LHCN-M2 (cell line): ENCODE results near the gene PXMP2. TPM values are rescaled to one million over a fixed set of nuclear protein-coding genes. Genes with fewer than 3 reads are reported as not detected.
A peak's percentile ranks its signal among the peaks of the same experiment; 100 is the strongest.

Experiments
- DNase-seq: peaks from one replicate; pipeline ENCODE4 v3.0.0-alpha.2; 2012; ENCODE audit warnings: low read depth
- total RNA-seq: library from RNA; depleted of rRNA; stranded (reverse); fragments of >200 nt; gene quantifications from 2 replicates; pipeline ENCODE4 v1.2.3, GENCODE V29; 2014

The PXMP2 gene
- total RNA-seq, 1 experiment from 2014 or later = 31.6 TPM

GRCh38 chr12:132660052-132660451 is 27.3 kb upstream of the PXMP2 start:
- DNase-seq = no peak

GRCh38 chr12:132660996-132661395 is 26.4 kb upstream of the PXMP2 start:
- no peak for DNase-seq

GRCh38 chr12:132661972-132662371 is 25.4 kb upstream of the PXMP2 start:
- no peak for DNase-seq

GRCh38 chr12:132662901-132663755 is 24.3 kb upstream of the PXMP2 start:
- DNase-seq = no peak

- DNase-seq = no peak
Observed at GRCh38 chr12:132664206-132665148, 22.9 kb upstream of the PXMP2 start.

GRCh38 chr12:132665149-132665491 is 22.3 kb upstream of the PXMP2 start:
- no peak for DNase-seq

GRCh38 chr12:132665794-132666193 is 21.6 kb upstream of the PXMP2 start:
- no peak for DNase-seq

GRCh38 chr12:132668191-132669088 is 18.9 kb upstream of the PXMP2 start:
- no peak for DNase-seq

- DNase-seq = no peak
Observed at GRCh38 chr12:132669166-132669879, 18.1 kb upstream of the PXMP2 start.

- DNase-seq = no peak
Observed at GRCh38 chr12:132672116-132672515, 15.3 kb upstream of the PXMP2 start.

GRCh38 chr12:132672678-132673077 is 14.7 kb upstream of the PXMP2 start:
- no peak for DNase-seq

GRCh38 chr12:132673288-132674179 is 13.9 kb upstream of the PXMP2 start:
- DNase-seq = no peak

- DNase-seq = no peak
Observed at GRCh38 chr12:132674561-132674960, 12.8 kb upstream of the PXMP2 start.

- DNase-seq = no peak
Observed at GRCh38 chr12:132675757-132676432, 11.5 kb upstream of the PXMP2 start.

- DNase-seq = no peak
Observed at GRCh38 chr12:132677492-132677891, 9.9 kb upstream of the PXMP2 start.

GRCh38 chr12:132685400-132685799 is 2.0 kb upstream of the PXMP2 start:
- no peak for DNase-seq

- peak; percentile 6 for DNase-seq
Observed at GRCh38 chr12:132686825-132687210, 569 bp upstream of the PXMP2 start.

- no peak for DNase-seq
Observed at GRCh38 chr12:132689227-132689626, 1.8 kb downstream of the PXMP2 start.

- no peak for DNase-seq
Observed at GRCh38 chr12:132690112-132690511, 2.7 kb downstream of the PXMP2 start.
